ENCODE results near the gene CRYBG1. TPM values are rescaled to one million over a fixed set of nuclear protein-coding genes. Genes with fewer than 3 reads are reported as not detected.

The CRYBG1 gene
- total and polyA plus RNA-seq, 2 of the 13 experiments (the other 11 are each of a cell fraction or from before 2014, with no cell fraction given) = 10.1 to 21.9 TPM

GRCh38 chr6:106557837-106558236 is 197.3 kb downstream of the CRYBG1 start (continued):
- TF ChIP-seq MAF1 (CRISPR knock-in tag; IDR thresholded peaks at IDR 0.05; ENCODE audit: borderline replicate concordance) = no peak
- TF ChIP-seq ZKSCAN5 (CRISPR knock-in tag; IDR thresholded peaks at IDR 0.05) = no peak
- no peak for TF ChIP-seq MAFG (CRISPR knock-in tag; IDR thresholded peaks at IDR 0.05)
- no peak for TF ChIP-seq ZNF530 (CRISPR knock-in tag; IDR thresholded peaks at IDR 0.05; ENCODE audit: low read depth)
- TF ChIP-seq ZSCAN21 (CRISPR knock-in tag; IDR thresholded peaks at IDR 0.05; ENCODE audit: borderline replicate concordance) = no peak
- TF ChIP-seq ZNF562 (CRISPR knock-in tag; IDR thresholded peaks at IDR 0.05; ENCODE audit: borderline replicate concordance) = no peak
- TF ChIP-seq ZNF143 (CRISPR knock-in tag; IDR thresholded peaks at IDR 0.05) = no peak
- peak; percentile 57; the same call in 1 of the 2 replicates for TF ChIP-seq FOXA3 (CRISPR knock-in tag; IDR thresholded peaks at IDR 0.05)
- TF ChIP-seq POLR2AphosphoS5 (IDR thresholded peaks at IDR 0.05; ENCODE audit: low read depth, low read length) = no peak
- no peak for TF ChIP-seq ZNF781 (CRISPR knock-in tag; IDR thresholded peaks at IDR 0.05; ENCODE audit: borderline replicate concordance, not compliant biosample characterization)
- TF ChIP-seq ZNF629 (CRISPR knock-in tag; conservative IDR thresholded peaks at IDR 0.05) = no peak; the same call in 1 of the 2 replicates
- TF ChIP-seq ZNF460 (CRISPR knock-in tag; IDR thresholded peaks at IDR 0.05; ENCODE audit: borderline replicate concordance) = no peak
- no peak for TF ChIP-seq E2F1 (CRISPR knock-in tag; IDR thresholded peaks at IDR 0.05)
- no peak for TF ChIP-seq WIZ (CRISPR knock-in tag; IDR thresholded peaks at IDR 0.05)
- no peak for TF ChIP-seq ZFX (CRISPR knock-in tag; IDR thresholded peaks at IDR 0.05; ENCODE audit: low read depth)
- TF ChIP-seq NR2F1 (CRISPR knock-in tag; IDR thresholded peaks at IDR 0.05) = peak in 1 of 2 experiments; percentile 44; a peak in 1 of 4 replicates
- no peak for TF ChIP-seq SRY (CRISPR knock-in tag; IDR thresholded peaks at IDR 0.05)
- no peak for TF ChIP-seq THAP11 (CRISPR knock-in tag; IDR thresholded peaks at IDR 0.05)
- TF ChIP-seq PATZ1 (CRISPR knock-in tag; IDR thresholded peaks at IDR 0.05) = 0 out of 2 replicates have a peak, but pooled peaks have one; percentile 32
- no peak for TF ChIP-seq ZSCAN20 (CRISPR knock-in tag; IDR thresholded peaks at IDR 0.05; ENCODE audit: borderline replicate concordance)
- no peak for TF ChIP-seq CBX2 (IDR thresholded peaks at IDR 0.05; ENCODE audit: low read depth, low read length)
- TF ChIP-seq CBX2 (CRISPR knock-in tag; IDR thresholded peaks at IDR 0.05; ENCODE audit: low read depth) = no peak
- TF ChIP-seq ZFP82 (CRISPR knock-in tag; IDR thresholded peaks at IDR 0.05; ENCODE audit: borderline replicate concordance) = no peak
- TF ChIP-seq TP53 (CRISPR knock-in tag; conservative IDR thresholded peaks at IDR 0.05) = no peak
- TF ChIP-seq ZNF337 (CRISPR knock-in tag; IDR thresholded peaks at IDR 0.05; ENCODE audit: borderline replicate concordance, low read depth) = no peak
- TF ChIP-seq ZNF292 (CRISPR knock-in tag; IDR thresholded peaks at IDR 0.05; ENCODE audit: borderline replicate concordance, low read depth) = no peak
- TF ChIP-seq ZNF766 (CRISPR knock-in tag; IDR thresholded peaks at IDR 0.05; ENCODE audit: borderline replicate concordance) = no peak
- TF ChIP-seq ZSCAN9 (CRISPR knock-in tag; IDR thresholded peaks at IDR 0.05; ENCODE audit: borderline replicate concordance) = no peak
- no peak for TF ChIP-seq NFRKB (IDR thresholded peaks at IDR 0.05)
- TF ChIP-seq SALL1 (CRISPR knock-in tag; IDR thresholded peaks at IDR 0.05) = no peak
- TF ChIP-seq HCFC1 (IDR thresholded peaks at IDR 0.05; ENCODE audit: low read depth, low read length) = no peak
- no peak for TF ChIP-seq CHD4 (IDR thresholded peaks at IDR 0.05; ENCODE audit: borderline replicate concordance, low read length)
- TF ChIP-seq SMYD3 (CRISPR knock-in tag; IDR thresholded peaks at IDR 0.05) = no peak
